PC-3 (cell line): Measurements from ENCODE around the gene C5. TPM values are rescaled to one million over a fixed set of nuclear protein-coding genes. Genes with fewer than 3 reads are reported as not detected.

Source experiments
- ATAC-seq: fragments of 200-7000 bp; cut with Tn5 transposase; 2 replicates; pipeline ENCODE4 v1.9.1; 2020; ENCODE audit warnings: mild to moderate bottlenecking, moderate library complexity
- BruUV-seq: library from RNA; stranded (reverse); fragments of 400-500 nt; replicated peaks from 2 replicates; lab custom pipeline; 2021; lab: Mats Ljungman, UMichigan
- CTCF ChIA-PET: fragments of 300-600 bp; sonication (Branson Sonifier 250); formaldehyde crosslinking; loops from one replicate; lab custom pipeline; 2022; ENCODE audit warnings: antibody characterized with exemption; lab: Charles Lee
- POLR2A ChIA-PET: fragments of 300-600 bp; sonication (Branson Sonifier 250); formaldehyde crosslinking; loops from one replicate; lab custom pipeline; 2022; ENCODE audit warnings: antibody characterized with exemption; ENCODE audit not compliant: unreplicated experiment; lab: Charles Lee
- DNase-seq: peaks from one replicate; pipeline ENCODE4 v3.0.0-alpha.2; 2015
- H2AFZ ChIP-seq: fragments of 300-600 bp; sonication (generic); 2 replicates; pipeline ENCODE4 v1.6.0; 2016; ENCODE audit warnings: antibody characterized with exemption, low read length
- H3F3A ChIP-seq: fragments of 300-600 bp; sonication (generic); one replicate; pipeline ENCODE4 v1.6.0; 2017; ENCODE audit warnings: antibody characterized with exemption, low read length, control low read depth, mild to moderate bottlenecking; ENCODE audit not compliant: unreplicated experiment
- H3K27ac ChIP-seq: fragments of 300-600 bp; sonication (generic); 2 replicates; pipeline ENCODE4 v1.5.1; 2016; ENCODE audit warnings: mild to moderate bottlenecking, low read length
- H3K27me3 ChIP-seq: fragments of 300-600 bp; sonication (generic); 2 replicates; pipeline ENCODE4 v1.6.1; 2016; ENCODE audit warnings: low read length, mixed read lengths
- H3K36me3 ChIP-seq: fragments of 300-600 bp; sonication (generic); 2 replicates; pipeline ENCODE4 v1.6.1; 2016; ENCODE audit warnings: low read depth, mixed run types, low read length, mixed read lengths
- H3K4me1 ChIP-seq: fragments of 300-600 bp; sonication (generic); 2 replicates; pipeline ENCODE4 v1.5.1; 2016; ENCODE audit warnings: low read length; ENCODE audit not compliant: insufficient read depth
- H3K4me2 ChIP-seq: fragments of 300-600 bp; sonication (generic); 2 replicates; pipeline ENCODE4 v1.6.0; 2016; ENCODE audit warnings: low read length
- H3K4me3 ChIP-seq: fragments of 300-600 bp; sonication (generic); 2 replicates; pipeline ENCODE4 v1.5.1; 2016; ENCODE audit warnings: mild to moderate bottlenecking, low read length, mixed read lengths
- H3K79me2 ChIP-seq: fragments of 300-600 bp; sonication (generic); 2 replicates; pipeline ENCODE4 v1.6.1; 2017; ENCODE audit warnings: low read length, mixed read lengths
- H3K9ac ChIP-seq: fragments of 300-600 bp; sonication (generic); 2 replicates; pipeline ENCODE4 v1.6.0; 2016; ENCODE audit warnings: mild to moderate bottlenecking, low read length
- H3K9me2 ChIP-seq: fragments of 300-600 bp; sonication (generic); replicated peaks from 2 replicates; pipeline ENCODE4 v1.6.1; 2016; ENCODE audit warnings: mixed run types, low read length, mixed read lengths
- H3K9me3 ChIP-seq: fragments of 300-600 bp; sonication (generic); 2 replicates; pipeline ENCODE4 v1.6.1; 2016; ENCODE audit warnings: low read length, mixed read lengths
- H4K20me1 ChIP-seq: fragments of 300-600 bp; sonication (generic); 2 replicates; pipeline ENCODE4 v1.6.1; 2016; ENCODE audit warnings: low read length, mixed read lengths
- CTCF ChIP-seq: fragments of 300-600 bp; sonication (generic); conservative IDR thresholded peaks from 2 replicates; pipeline ENCODE4 v1.5.1; 2017; ENCODE audit warnings: antibody characterized with exemption, low read depth, mild to moderate bottlenecking, low read length
- EZH2 ChIP-seq: fragments of 300-600 bp; sonication (generic); IDR thresholded peaks from one replicate; pipeline ENCODE4 v1.6.1; 2017; ENCODE audit warnings: antibody characterized with exemption, mild to moderate bottlenecking, low read length; ENCODE audit not compliant: unreplicated experiment
- EZH2phosphoT487 ChIP-seq: fragments of 300-600 bp; sonication (generic); IDR thresholded peaks from 2 replicates; pipeline ENCODE4 v1.6.1; 2018; ENCODE audit warnings: mild to moderate bottlenecking, antibody characterized with exemption, low read length, borderline replicate concordance
- intact Hi-C: fragments of 100-400 bp; cut with micrococcal nuclease; formaldehyde crosslinking; loops from 2 replicates; pipeline ENCODE4 v1.9.0; 2023
- total RNA-seq: library from RNA; depleted of rRNA; stranded (reverse); fragments of >200 nt; gene quantifications from 2 replicates; pipeline ENCODE4 v1.2.3, GENCODE V29; 2014

C5 gene
- total RNA-seq, 1 experiment from 2014 or later: 2.9 TPM

- ChIA-PET CTCF (no interaction called here), POLR2A (no interaction called here)
- Histone ChIP-seq H3F3A (no peaks in the 10 kb centered on the region), H3K9ac (no peak within 1 kb of the TSS), H3K79me2 (no peaks in the 10 kb centered on the region), H3K9me2 (no peaks in the 10 kb centered on the region), H3K27ac (no peak within 1 kb of the TSS), H4K20me1 (no peaks in the 10 kb centered on the region), H3K27me3 (no peaks in the 10 kb centered on the region), H2AFZ (no peak within 1 kb of the TSS), H3K4me2 (no peak within 1 kb of the TSS), H3K4me1 (peaks cover 6% of the 10 kb centered on the region; the same call in 1 of the 2 replicates), H3K4me3 (no peak within 1 kb of the TSS), H3K9me3 (no peaks in the 10 kb centered on the region), H3K36me3 (no peaks in the 10 kb centered on the region)
- peak; percentile 10; the same call in 1 of the 2 replicates for ATAC-seq
- no peak for TF ChIP-seq CTCF
- no peak for TF ChIP-seq EZH2
- no peak for TF ChIP-seq EZH2phosphoT487
- no TSS peak for BruUV-seq
- intact Hi-C loops: no loop called here
- DNase-seq: no peak
Observed at GRCh38 chr9:120926397-120926928, 123.6 kb downstream of the C5 start, which contains the start of gene TRAF1. Gene TRAF1 (minus strand): TSS chr9:120926796. CDS start chr9:120926075, 721 bp downstream.

GRCh38 chr9:120925535-120926396 lies 124.3 kb downstream of the C5 start:
- intact Hi-C loops: no loop called here
- CTCF ChIA-PET: no interaction called here

More at GRCh38 chr9:120925535-120926396, 124.3 kb downstream of the C5 start:
- no peaks in the 10 kb centered on the region for H3K9me3 ChIP-seq
- no peak overlapping the region for H2AFZ ChIP-seq
- DNase-seq: peak; percentile 23
- no peaks in the 10 kb centered on the region for H3K9me2 ChIP-seq
- no peaks in the 10 kb centered on the region for H3K4me1 ChIP-seq
- H3F3A ChIP-seq: no peaks in the 10 kb centered on the region
- peak; percentile 47 for ATAC-seq
- POLR2A ChIA-PET: no interaction called here
- H3K79me2 ChIP-seq: no peaks in the 10 kb centered on the region
- no peak overlapping the region for H3K4me3 ChIP-seq
- H3K36me3 ChIP-seq: no peaks in the 10 kb centered on the region
- no peak overlapping the region for H3K27ac ChIP-seq
- TF ChIP-seq CTCF (no peak), EZH2 (no peak), EZH2phosphoT487 (no peak)
- H4K20me1 ChIP-seq: no peaks in the 10 kb centered on the region
- no TSS peak for BruUV-seq
- H3K4me2 ChIP-seq: no peak overlapping the region
- H3K9ac ChIP-seq: no peak overlapping the region
- no peaks in the 10 kb centered on the region for H3K27me3 ChIP-seq
